HG03432 (cell line): ENCODE results near the gene SLC17A7.
"Not testable (repeated sequence)": the region's sequence is repeated elsewhere in the genome, so short reads cannot be mapped to it uniquely, and the experiment has no call there.

Source experiments
- ATAC-seq: cut with Tn5 transposase; IDR thresholded peaks from one replicate; pipeline ENCODE4 v1.9.1; 2021; ENCODE audit warnings: mild to moderate bottlenecking, moderate library complexity; ENCODE audit not compliant: unreplicated experiment

SLC17A7 gene

GRCh38 chr19:49445997-49446396 is 4.7 kb upstream of the SLC17A7 start:
- no peak for ATAC-seq

- not testable (repeated sequence) for ATAC-seq
These were observed 2.9 kb upstream of the SLC17A7 start for GRCh38 chr19:49444100-49444700.

- ATAC-seq: peak; percentile 80
These were observed 2.2 kb upstream of the SLC17A7 start for GRCh38 chr19:49443366-49444099.

GRCh38 chr19:49442771-49443365 is 1.5 kb upstream of the SLC17A7 start:
- ATAC-seq: peak; percentile 11

- no peak for ATAC-seq
These were observed 1.0 kb upstream of the SLC17A7 start for GRCh38 chr19:49442354-49442753.

GRCh38 chr19:49441960-49442350 is 628 bp upstream of the SLC17A7 start:
- ATAC-seq: no peak

GRCh38 chr19:49440439-49441209 is 703 bp downstream of the SLC17A7 start:
- ATAC-seq: no peak

- ATAC-seq: no peak
These were observed 1.5 kb downstream of the SLC17A7 start for GRCh38 chr19:49439836-49440235.

- ATAC-seq: no peak
These were observed 3.1 kb downstream of the SLC17A7 start for GRCh38 chr19:49438261-49438660.

- no peak for ATAC-seq
These were observed 4.1 kb downstream of the SLC17A7 start for GRCh38 chr19:49437231-49437630.

- no peak for ATAC-seq
These were observed 4.8 kb downstream of the SLC17A7 start for GRCh38 chr19:49436381-49437017.

- no peak for ATAC-seq
These were observed 5.7 kb downstream of the SLC17A7 start for GRCh38 chr19:49435670-49436069.

GRCh38 chr19:49434907-49435583 is 6.3 kb downstream of the SLC17A7 start:
- no peak for ATAC-seq

GRCh38 chr19:49433240-49433901 is 8.0 kb downstream of the SLC17A7 start:
- no peak for ATAC-seq

GRCh38 chr19:49432141-49433073 is 8.9 kb downstream of the SLC17A7 start:
- no peak for ATAC-seq

- no peak for ATAC-seq
These were observed 10.0 kb downstream of the SLC17A7 start for GRCh38 chr19:49431330-49431749.

GRCh38 chr19:49430678-49431329 is 10.5 kb downstream of the SLC17A7 start:
- ATAC-seq: no peak

- no peak for ATAC-seq
These were observed 11.1 kb downstream of the SLC17A7 start for GRCh38 chr19:49430172-49430677.
